Measurements from ENCODE around the gene ST6GALNAC6.

The ST6GALNAC6 gene

DNA sequence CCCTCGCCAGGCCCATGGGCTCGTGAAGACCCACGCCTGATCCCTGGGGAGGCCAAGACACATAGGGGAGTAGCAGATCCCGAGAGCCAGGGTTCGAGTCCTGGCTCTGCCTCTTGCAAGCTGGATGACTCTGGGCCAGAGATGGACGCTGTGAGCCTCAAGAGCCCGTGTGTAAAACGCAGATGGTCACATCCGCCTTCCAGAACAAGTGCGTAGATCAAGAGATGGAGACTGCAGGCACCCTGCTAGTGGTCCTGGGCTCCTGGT, 9.2 kb upstream of the ST6GALNAC6 start:
- TF ChIP-seq ZFX (IDR thresholded peaks at IDR 0.05; ENCODE audit: borderline replicate concordance): no peak
- TF ChIP-seq, protein P1, sequence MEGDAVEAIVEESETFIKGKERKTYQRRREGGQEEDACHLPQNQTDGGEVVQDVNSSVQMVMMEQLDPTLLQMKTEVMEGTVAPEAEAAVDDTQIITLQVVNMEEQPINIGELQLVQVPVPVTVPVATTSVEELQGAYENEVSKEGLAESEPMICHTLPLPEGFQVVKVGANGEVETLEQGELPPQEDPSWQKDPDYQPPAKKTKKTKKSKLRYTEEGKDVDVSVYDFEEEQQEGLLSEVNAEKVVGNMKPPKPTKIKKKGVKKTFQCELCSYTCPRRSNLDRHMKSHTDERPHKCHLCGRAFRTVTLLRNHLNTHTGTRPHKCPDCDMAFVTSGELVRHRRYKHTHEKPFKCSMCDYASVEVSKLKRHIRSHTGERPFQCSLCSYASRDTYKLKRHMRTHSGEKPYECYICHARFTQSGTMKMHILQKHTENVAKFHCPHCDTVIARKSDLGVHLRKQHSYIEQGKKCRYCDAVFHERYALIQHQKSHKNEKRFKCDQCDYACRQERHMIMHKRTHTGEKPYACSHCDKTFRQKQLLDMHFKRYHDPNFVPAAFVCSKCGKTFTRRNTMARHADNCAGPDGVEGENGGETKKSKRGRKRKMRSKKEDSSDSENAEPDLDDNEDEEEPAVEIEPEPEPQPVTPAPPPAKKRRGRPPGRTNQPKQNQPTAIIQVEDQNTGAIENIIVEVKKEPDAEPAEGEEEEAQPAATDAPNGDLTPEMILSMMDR (IDR thresholded peaks at IDR 0.05): no peak
- H3K27ac ChIP-seq: no peak overlapping the region

DNA sequence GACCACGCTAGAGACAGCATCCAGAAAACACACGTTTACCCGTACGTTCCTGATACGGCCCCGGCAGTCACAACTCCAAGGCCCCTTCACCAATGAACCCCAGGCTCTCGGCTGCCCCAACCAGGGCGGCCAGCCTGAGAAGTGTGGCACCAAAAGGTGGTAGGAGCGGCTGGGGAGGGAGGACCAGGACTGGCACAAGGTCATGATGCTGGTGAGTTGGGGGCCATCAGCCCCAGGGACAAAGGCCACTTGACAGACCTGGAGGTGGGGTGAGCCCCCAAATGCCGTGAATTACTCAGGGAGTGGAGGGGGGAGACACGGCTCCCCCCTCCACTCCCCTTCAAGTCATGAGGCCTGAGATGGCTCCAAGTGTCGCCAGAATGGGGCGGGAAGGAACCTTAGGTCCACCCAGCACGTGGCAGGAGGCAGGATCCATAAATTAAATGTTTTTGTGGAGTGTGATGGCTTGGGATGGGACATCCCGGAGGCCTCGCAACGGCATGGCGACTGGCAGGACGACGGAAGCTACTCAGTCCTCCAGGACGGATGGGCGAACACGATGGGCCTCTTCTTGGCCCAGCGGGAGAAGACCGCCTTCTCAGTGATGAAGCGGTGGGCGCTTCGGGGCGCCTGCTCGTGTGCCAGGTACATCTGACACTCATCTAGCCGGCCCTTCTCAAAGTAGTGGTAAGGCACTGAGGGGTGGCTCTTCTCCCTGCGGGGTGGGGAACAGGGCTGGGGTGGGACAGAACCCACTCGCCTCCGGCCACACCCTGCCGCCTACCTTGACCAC, 8.7 kb upstream of the ST6GALNAC6 start:
- TF ChIP-seq ZFX (IDR thresholded peaks at IDR 0.05; ENCODE audit: borderline replicate concordance): no peak
- TF ChIP-seq, protein P1 (IDR thresholded peaks at IDR 0.05): no peak
- H3K27ac ChIP-seq: no peak overlapping the region

DNA sequence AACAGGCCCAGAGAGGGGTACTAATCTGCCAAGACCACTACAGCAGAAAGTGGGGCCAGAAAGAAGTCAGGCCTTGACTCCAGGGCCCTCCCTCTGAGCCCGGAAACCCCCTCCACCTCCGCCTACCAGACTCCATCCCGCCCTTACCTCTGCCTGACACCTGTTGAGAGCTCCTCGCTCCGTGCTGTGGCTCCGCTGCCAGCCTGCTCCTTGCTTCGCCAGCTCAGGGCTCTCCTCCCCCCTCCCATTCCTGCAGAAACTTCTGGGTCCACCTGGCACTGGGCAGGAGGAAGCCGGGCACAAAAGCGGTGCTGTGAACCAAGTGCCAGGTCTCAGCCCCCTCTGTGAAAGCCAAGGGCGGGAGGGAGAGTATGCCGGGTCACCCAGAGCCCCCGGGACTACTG, 6.4 kb upstream of the ST6GALNAC6 start:
- TF ChIP-seq, protein P1 (IDR thresholded peaks at IDR 0.05): no peak
- no peak for TF ChIP-seq ZFX (IDR thresholded peaks at IDR 0.05; ENCODE audit: borderline replicate concordance)
- no peak overlapping the region for H3K27ac ChIP-seq

DNA sequence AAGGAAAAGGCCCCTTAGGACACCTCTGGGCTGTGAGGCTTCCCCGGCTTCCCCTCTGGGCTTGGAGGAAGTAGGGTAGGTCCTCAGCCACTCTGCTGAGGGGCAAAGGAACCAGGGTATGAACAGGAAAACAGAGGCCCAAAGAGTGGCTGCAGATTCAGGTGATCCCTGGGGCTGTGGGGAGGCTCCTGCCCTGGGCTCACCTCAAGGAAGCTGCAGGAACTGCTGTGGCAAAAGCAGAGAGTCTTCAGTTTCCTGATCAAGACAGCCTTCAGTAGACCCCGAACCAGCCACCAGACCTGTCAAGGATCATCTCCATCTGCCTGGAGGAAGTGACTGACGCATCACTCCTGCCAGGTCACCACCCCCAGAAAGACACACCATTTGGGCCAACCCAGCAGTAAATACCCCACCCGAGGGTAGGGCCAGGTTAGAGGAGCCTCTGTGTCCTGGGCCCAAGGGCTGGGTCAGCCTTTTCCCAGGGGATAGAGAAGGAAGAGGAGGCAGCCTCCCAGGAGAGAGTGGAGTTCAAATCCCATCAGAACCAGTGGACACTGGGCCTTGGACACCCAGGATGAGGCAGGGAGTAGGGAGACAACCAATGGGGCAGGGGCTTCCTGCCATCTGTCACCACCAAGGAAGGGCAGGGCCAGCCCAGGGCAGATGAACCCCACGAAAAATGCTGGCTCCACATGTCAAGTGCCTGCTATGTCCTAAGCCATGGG, 5.8 kb upstream of the ST6GALNAC6 start:
- no peak overlapping the region for H3K27ac ChIP-seq
- no peak for TF ChIP-seq ZFX (IDR thresholded peaks at IDR 0.05; ENCODE audit: borderline replicate concordance)
- TF ChIP-seq, protein P1 (IDR thresholded peaks at IDR 0.05): no peak

DNA sequence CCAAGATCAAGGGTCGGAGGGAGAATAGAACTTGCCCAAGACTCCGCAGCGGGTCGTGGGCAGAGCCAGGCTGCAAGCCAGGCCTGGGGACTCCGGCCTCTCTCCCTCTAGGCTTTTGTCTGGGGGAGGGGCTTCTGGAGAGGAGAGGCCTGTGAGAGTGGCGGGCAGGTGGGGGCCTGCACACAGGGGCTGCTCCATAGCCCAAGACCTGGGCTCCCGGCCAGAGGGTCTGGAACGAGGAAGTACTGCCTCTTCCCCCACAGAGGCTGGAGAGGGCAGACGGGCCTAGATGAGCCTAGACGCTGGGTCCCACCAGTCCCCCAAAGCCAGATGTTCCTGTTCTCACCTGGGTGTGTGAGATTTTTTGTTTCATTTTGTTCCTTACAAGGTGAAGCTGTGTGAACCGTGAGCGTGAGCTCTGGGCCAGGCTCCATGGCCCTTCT, 5.2 kb upstream of the ST6GALNAC6 start:
- H3K27ac ChIP-seq: no peak overlapping the region
- TF ChIP-seq, protein P1 (IDR thresholded peaks at IDR 0.05): no peak
- no peak for TF ChIP-seq ZFX (IDR thresholded peaks at IDR 0.05; ENCODE audit: borderline replicate concordance)

DNA sequence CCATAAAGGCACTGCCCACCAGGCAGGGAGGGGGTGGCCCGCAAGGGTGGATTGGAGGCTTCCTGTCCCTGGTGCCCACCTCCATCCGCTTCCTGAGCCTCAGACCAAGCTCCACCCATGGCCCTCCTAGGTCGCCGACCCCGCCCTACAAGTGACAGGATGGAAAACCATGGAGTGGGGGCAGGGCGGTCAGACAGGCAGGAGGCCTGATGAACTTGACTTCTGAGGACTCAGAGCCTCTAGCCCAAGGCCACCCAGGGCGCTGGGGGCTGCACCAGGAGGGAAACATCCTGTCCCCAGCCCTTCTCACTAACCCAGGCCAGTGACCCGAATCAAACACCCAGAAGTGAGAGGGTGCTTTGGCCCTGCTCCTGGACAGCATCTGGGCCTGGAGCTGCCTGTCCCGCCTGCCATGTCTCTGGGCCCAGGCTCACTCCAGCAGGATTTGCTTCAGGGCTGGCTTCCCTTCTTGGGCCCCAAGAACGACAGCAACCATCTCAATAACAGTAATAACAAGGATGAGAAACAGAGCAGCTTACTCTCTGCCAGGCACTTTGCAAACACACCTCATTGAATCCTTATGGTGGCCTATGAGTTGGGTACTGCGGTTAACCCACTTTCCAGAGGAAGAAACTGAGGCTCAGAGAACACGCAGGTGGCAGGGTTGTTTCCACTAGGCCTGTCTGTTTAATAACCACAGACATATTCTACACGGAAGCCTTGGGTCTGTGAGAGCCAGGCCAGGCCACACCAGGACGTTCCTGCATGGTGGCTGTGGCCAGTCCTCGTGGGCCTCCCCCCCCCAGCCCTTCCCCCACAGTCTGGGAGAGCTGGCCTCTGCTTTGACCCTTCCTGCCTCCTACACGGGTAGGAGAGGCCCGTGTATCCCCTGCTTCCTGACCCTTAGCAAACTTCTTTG, 4.4 kb upstream of the ST6GALNAC6 start:
- no peak for TF ChIP-seq ZFX (IDR thresholded peaks at IDR 0.05; ENCODE audit: borderline replicate concordance)
- TF ChIP-seq, protein P1 (IDR thresholded peaks at IDR 0.05): no peak
- peak overlapping the region; percentile 33; the same call in 1 of the 2 replicates for H3K27ac ChIP-seq

All from 22Rv1 (cell line).